Skin epidermis (tissue), 12 donors: ENCODE results near the gene TEKT1.
"Not testable (repeated sequence)": the region's sequence is repeated elsewhere in the genome, so short reads cannot be mapped to it uniquely, and the experiment has no call there.

Source experiments
- H3K27ac ChIP-seq, 21 experiments: fragments of 200-600 bp; sonication (generic) in 11 of 21; one replicate each; pipeline ENCODE4 v1.5.0; 2020; ENCODE audit warnings: mild to moderate bottlenecking in 3 of 21, inconsistent platforms in 2 of 21, moderate library complexity in 2 of 21
- H3K4me3 ChIP-seq, 7 experiments: fragments of 200-600 bp; sonication (generic) in 2 of 7; one replicate each; pipeline ENCODE4 v1.5.0; 2020; ENCODE audit warnings: inconsistent platforms in 2 of 7, mild to moderate bottlenecking in 2 of 7, moderate library complexity in 1 of 7

The TEKT1 gene

DNA sequence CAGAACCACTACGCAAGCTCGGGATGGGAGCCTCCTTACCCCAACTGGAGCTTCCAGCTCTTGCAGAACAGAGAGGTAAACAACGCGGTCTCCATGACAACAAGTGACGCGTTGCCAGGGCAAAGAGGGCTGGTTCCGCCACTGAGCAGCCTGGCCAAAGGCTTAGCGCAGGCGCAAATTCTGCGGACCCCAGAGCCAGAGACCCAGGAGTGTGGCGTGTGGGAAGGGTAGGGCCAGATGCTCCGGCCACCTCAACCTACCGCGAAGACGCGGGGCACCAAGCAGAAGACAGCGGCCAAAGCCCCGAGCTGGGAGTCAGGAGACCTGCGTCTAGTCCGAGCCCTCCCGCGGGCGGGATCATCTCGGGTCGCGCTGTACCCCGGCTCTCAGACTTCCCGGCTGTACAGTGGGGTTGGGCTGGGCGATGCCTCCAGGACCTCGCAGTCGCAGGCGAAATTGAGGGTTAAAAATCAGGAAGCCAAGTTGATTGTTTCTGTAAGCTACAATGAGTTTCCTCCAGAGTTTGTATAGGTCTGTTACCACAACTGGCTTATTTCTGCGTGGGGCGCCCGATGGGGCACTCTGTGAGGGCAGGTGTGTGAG, at the start of gene TEKT1:
Gene TEKT1, minus strand, starts transcription at position 69 of the 603 bp plus-strand sequence. CDS start 1,353 bp downstream, outside the sequence.
- Histone ChIP-seq H3K4me3 (peak within 1 kb of the TSS; percentile 7 to 39 (median 20)), H3K27ac (no peak within 1 kb of the TSS)

DNA sequence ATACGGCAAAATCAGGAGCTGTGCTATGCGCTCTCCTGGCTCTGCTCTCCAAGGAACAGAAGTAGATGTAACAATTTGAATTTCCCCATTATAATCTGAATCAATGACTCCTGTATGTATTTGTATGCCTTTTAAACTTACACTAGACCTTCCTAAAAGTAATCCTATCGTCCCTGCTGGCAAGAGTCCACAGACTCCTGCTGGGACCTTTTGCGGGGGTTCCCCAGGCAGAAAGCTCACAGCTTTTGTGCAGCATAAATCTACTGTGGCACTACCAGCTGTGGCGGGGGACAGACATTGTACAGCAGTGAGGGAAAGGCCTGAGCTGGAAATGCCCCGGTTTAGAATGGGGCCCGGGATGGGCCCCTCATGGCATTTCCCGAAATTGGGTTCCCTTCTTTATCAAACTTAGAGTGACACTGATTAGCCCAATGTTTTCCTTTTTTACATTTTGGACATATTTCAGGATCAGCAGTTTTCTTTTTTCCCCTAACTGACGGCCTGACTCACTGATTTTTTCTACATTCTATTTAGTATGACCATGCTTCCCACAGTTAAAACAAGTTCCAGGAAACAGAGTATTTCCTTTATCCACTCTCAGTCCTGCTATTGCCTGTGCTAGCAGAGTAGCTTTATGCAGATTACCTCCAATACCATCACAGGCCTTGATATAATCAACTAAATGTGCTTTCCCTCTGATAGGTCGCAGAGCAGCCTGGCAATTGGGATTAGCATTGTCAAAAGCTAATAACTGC, 47.9 kb upstream of the TEKT1 start:
- not testable (repeated sequence) for H3K4me3 ChIP-seq, H3K27ac ChIP-seq

DNA sequence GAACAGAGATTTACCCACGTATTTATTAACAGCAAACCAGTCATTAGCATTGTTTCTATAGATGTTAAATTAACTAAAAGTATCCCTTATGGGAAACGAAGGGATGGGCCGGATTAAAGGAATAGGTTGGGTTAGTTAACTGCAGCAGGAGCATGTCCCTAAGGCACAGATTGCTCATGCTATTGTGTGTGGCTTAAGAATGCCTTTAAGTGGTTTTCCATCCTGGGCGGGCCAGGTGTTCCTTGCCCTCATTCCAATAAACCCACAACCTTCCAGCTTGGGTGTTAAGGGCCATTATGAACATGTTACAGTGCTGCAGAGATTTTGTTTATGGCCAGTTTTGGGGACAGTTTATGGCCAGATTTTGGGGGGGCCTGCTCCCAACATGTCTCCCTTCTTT, 43.7 kb upstream of the TEKT1 start:
- not testable (repeated sequence) for H3K4me3 ChIP-seq, H3K27ac ChIP-seq

DNA sequence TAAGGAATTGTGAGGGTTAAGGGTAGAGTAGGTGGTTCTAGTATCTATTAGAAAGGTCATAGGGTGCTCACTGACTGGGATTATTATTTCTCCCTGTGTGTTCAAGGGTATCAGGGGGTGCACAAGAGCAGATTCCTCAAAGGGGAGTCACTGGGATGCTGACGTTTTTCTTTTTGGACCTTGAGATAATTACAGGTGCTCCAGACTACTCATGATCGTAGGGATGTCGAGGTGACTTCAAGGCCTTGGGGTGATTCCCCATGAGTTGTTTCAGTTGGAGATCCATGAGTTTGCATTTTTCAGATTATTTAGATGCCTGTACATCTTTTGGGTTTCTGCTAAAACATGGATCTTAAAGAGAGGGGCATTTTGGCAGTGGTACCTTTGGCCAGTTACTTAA, 41.4 kb upstream of the TEKT1 start:
- H3K4me3 ChIP-seq = no peak overlapping the region
- peak overlapping the region in 3 of 21 experiments; percentile 3 to 48 (median 38) for H3K27ac ChIP-seq

DNA sequence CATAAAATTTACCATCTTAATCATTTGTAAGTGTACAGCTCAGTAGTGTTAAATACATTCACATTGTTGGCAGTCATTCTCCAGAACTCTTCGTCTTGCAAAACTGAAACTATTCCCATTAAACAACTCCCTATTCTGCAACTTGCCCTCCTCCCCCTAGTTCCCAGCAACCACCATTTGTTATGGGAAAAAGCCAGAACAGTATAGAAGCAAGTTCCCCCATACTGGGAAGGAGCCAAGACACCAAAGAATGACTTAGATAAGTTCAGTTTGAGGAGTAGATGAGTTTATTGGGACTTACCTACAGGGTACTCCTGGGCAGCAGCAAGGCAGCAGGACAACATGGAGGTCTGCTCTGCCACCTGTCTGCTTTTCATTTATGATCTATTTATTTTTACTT, 39.3 kb upstream of the TEKT1 start:
- Histone ChIP-seq H3K27ac (no peak overlapping the region), H3K4me3 (no peak overlapping the region)

DNA sequence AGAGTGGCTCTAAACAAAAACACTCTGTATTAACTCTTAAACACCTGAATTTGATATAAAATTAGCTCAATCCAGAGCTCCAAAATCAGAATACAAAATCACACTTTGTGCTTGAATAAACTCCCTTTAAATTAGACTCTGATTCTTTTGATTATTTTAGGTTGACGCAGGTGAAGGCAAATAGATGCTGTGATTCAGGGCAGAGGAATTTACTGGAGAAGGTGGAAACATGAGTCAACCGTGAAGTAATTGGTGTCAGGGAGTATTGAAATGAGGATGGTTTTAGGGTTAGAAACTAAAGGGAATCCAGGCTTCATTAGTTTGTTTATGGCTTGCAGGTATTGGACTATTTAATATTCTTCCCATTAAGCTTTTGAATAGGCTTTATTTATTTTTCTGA, 37.1 kb upstream of the TEKT1 start:
- peak overlapping the region in 3 of 21 experiments; percentile 10 to 32 (median 12) for H3K27ac ChIP-seq
- H3K4me3 ChIP-seq = no peak overlapping the region

DNA sequence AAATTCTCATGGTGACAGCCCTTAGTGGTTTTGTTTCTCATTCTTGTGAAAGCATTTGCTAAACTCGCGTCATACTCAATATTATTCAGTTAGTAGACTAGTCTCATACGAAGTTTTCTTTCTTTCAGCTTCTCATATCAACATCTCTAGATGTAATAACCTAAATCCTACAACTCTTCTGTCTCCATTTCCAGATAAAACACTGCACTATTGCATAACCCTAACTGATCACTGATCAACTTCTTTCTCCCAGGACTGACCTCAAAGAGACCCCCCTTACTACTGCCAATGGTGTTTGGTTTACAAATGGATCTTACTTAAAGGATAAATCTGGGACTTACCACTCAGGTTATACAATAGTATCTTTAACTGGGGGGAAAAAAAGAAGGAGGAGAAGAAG, 36.3 kb upstream of the TEKT1 start:
- no peak overlapping the region for H3K4me3 ChIP-seq
- H3K27ac ChIP-seq = peak overlapping the region in 2 of 21 experiments; percentile 12 to 32

DNA sequence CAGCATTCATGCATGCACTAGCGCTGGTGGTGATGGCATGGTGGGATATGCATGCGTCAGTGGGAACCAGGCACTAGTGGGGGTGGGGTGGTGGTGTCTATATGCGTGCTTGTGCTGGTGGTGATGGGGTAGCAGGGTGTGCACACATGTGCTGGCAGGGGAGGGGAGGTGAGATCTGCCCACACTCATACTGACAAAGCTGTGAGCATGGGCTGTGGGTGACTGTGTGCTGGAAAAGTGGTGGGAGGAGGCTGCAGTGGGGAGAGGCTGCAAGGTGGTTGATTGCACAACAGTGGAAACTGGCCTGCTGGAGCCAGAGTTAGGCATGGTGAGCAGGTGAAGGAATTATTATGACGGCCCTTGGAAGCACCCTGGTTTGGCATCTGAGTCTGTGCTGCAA, 31.3 kb upstream of the TEKT1 start:
- Histone ChIP-seq H3K4me3 (no peak overlapping the region), H3K27ac (no peak overlapping the region)

DNA sequence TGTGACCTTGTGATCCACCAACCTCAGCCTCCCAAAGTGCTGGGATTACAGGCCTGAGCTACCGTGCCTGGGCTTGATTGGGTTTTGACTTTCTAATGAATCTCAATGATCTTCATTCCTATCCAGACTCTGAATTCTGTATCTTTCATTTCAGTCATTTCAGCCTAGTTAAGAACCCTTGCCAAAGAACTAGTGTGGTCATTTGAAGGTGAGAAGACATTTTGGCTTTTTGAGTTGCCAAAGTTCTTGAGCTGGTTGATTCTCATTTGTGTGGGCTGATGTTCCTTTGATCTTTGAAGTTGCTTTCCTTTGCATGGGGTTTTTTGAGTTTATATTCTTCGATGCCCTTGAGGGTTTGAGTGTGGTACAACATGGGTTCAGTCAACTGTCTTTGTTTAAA, 30.6 kb upstream of the TEKT1 start:
- H3K4me3 ChIP-seq = no peak overlapping the region
- no peak overlapping the region for H3K27ac ChIP-seq

DNA sequence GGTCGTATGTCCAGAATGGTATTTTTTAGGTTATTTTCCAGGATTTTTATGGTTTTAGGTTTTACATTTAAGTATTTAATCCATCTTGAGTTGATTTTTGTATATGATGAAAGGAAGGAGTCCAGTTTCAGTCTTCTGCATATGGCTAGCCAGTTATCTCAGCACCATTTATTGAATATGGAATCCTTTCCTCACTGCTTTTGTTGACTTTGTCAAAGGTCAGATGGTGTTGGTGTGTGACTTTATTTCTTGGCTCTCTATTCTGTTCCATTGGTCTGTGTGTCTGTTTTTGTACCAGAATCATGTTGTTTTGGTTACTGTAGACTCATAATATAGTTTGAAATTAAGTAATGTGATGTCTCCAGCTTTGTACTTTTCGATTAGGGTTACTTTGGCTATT, 26.4 kb upstream of the TEKT1 start:
- Histone ChIP-seq H3K27ac (no peak overlapping the region), H3K4me3 (no peak overlapping the region)

DNA sequence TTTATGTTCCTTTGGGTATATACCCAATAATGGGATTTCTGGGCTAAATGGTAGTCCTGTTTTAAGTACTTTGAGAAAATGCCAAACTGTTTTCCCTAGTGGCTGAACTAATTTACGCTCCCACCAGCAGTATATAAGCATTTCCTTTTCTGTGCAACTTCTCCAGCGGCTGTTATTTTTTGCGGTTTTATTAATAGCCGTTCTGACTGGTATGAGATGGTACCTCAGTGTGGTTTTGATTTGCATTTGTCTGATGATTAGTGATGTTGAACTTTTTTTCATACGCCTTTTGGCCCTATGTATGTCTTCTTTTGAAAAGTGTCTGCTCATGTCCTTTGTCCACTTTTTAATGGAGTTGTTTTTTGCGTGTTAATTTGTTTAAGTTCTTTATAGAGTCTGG, 25.8 kb upstream of the TEKT1 start:
- Histone ChIP-seq H3K27ac (no peak overlapping the region), H3K4me3 (no peak overlapping the region)

DNA sequence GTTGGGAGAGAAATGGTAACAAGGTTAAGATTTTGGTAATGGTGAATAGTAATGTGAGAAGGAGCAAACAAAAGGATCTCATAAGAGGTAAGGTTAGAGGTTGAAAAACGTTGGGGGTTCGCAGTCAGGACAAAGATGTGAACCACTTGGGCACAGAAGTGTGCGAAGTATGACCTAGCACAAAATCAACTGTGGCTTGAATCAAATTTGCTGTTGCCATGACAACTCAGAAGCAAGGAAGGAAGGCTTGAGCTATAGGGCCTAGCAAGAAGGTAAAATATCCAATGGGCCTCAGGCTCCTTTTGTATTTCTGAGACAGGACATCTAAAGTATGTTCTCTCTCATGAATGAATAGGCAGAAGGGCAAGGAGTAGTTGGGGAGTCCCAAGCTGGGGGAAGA, 24.5 kb upstream of the TEKT1 start:
- Histone ChIP-seq H3K4me3 (no peak overlapping the region), H3K27ac (no peak overlapping the region)

DNA sequence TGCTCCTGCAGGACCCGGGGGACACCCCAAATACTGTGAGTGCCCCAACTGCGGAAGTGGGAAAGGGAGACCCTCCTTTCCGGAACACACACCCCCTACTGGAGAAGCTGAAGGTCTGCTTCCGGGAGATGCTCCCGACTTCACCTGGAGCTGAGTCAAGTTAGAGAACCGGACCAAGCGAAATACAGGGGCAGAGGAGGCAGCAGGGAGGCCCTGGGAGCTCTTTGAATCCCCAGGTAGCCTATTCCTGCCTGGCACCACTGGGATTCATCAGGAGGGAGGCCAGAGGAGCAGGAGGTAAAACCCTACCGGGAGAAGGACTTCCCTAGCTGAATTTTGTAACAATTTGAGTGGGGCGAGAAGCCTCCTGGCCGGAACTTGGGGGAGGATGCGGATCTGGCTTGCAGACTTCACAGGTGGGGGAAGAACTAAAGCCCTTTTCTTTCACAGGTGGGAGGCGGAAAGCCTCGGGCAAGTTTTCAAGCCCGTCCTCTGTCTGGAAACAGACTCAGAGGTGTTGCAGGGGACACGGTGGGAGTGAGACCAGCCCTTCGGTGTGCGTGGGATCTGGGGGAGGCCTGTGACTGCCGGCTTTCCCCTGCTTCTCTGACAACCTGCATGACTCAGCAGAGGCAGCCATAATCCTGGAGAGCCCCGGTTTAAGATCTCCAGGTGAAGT, 22.4 kb upstream of the TEKT1 start:
- H3K27ac ChIP-seq = peak overlapping the region in 17 of 21 experiments; percentile 25 to 84 (median 56)
- H3K4me3 ChIP-seq = peak overlapping the region in 6 of 7 experiments; percentile 5 to 40 (median 30)

DNA sequence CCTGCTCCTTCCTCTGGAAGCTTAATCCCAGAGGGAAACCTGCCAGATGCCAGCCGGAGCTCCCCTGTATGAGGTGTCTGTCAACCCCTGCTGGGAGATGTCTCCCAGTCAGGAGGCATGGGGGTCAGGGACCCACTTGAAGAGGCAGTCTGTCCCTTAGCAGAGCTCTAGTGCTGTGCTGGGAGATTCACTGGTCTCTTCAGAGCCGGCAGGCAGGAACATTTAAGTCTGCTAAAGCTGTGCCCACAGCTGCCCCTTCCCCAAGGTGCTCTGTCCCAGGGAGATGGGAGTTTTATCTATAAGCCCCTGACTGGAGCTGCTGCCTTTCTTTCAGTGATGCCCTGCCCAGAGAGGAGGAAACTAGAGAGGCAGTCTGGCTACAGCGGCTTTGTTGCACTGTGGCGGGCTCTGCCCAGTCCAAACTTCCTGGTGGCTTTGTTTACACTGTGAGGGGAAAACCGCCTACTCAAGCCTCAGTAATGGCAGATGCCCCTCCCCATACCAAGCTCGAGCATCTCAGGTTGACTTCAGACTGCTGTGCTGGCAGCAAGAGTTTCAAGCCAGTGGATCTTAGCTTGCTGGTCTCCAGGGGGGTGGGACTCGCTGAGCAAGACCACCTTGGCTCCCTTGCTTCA, 17.1 kb upstream of the TEKT1 start:
- H3K27ac ChIP-seq, H3K4me3 ChIP-seq: not testable (repeated sequence)

DNA sequence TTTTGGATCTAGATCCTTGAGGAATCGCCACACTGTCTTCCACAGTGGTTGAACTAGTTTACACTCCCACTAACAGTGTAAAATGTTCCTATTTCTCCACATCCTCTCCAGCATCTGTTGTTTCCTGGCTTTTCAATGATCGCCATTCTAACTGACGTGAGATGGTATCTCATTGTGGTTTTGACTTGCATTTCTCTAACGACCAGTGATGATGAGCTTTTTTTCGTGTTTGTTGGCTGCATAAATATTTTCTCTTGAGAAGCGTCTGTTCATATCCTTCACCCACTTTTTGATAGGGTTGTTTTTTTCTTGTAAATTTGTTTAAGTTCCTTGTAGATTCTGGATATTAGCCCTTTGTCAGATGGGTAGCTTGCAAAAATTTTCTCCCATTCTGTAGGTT, 14.6 kb upstream of the TEKT1 start:
- H3K27ac ChIP-seq, H3K4me3 ChIP-seq: not testable (repeated sequence)

DNA sequence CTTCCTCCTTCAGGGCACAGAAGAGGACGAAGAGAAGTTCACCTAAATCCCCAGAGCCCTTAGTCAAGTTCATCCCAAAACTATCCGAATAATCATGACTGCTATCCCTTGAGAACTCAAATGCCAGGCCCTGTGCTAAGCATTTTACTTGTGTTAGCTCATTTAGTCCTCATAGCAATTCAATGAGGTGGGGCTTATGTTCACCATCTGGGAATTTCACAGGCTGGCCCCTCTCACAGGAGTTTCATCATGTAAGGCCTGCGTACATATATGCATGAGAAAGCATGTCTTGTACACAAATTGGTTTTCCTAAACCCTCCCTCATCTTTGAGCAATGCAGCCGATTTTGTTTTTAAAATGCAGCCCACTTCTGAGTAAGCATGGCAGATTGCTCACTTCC, 12.9 kb upstream of the TEKT1 start:
- H3K27ac ChIP-seq, H3K4me3 ChIP-seq: not testable (repeated sequence)

DNA sequence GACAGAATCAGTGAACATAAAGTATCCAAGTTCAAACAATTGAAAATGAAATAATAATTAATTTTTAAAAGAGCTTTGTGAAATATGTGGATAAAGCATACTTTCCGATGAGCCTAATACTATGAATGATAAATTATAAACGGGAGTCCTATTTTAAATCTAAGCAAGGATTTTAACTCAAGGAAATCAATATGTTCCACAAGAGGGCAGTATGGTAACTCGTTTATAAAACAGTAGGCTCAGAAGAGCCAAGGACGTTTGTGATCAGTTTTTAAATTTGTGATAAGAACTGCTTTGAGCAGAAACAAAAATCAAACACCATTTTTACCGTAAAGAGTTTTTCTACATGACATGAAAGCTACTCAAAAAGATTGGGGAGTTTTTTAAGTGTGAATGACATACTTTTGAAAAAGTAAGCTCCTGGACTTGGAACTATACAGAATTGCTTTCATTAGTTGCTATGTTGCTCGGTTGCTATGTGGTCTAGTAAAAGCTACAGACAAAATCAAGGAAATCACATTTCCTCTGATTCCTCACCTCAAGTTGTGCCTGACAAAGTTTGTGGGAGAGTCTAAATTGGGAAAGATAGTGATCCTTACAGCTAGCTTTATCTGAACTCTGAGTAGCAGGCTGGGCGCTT, 11.8 kb upstream of the TEKT1 start:
- H3K4me3 ChIP-seq = no peak overlapping the region
- no peak overlapping the region for H3K27ac ChIP-seq

DNA sequence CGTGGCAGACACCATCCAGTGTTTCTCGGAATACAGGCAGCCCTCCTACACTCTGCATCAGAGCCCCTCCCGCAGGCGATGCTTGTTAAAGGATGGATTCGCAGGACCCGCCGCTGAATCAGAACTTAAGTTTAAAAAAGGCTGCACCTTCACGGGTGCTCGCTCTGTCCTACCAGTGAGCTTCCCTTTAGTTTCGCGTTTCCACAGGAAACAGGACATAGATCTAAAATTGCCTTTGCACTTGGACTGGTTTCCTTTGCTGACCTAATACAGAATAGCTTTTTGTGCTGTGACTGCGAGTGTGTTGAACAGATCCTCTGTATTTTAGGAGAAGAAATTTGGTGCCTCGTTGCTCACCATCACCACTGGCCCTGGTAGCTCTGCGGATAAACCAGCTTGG, 10.2 kb upstream of the TEKT1 start:
- H3K27ac ChIP-seq, H3K4me3 ChIP-seq: not testable (repeated sequence)

DNA sequence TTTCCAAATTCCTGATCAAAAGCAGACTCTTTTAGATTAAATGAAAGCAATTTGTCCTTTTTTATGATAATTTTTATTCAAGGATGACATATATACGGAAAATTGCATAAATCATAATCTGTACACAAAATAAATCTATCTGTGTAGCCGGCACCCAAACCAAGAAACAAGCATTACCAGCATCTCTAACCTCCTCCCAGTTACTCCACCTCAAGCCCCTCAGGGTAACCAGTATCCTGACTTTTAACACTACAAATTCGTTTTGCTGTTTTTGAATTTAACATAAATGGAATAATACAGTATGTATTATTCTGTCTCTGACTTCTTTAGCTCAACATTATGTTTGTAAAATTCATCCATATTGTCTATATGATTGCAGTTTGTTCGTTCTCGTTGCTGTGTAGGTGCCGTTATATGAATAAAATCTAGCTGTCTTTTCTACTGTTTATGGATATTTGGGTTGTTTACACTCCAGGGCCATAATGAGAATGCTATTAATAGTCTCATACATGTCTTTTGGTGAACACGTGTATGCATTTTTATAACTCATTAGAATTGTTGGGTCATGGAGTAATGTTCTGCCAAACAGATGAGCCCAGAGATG, 1.0 kb downstream of the TEKT1 start:
- Histone ChIP-seq H3K4me3 (no peak overlapping the region), H3K27ac (no peak overlapping the region)

DNA sequence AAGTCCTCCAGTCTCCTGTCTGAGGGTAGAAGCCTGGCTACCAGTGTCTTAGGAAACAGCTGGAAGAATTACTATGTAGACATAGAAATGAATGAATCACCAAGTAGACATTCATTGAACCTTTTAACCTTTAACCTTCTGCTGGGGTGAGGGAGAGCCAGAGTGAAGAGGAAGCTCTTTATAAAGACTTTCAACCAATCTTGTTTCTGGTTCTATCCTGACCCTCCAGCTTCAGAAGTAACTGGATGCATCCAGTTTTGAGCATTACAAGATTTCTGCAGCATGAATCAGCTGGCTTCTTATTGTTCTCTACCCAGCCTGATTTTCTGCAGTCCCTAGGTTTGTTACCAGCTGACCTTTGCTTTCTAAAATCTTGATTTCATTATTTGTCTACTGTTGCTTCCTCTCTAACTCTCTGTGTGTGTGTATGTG, 8.5 kb downstream of the TEKT1 start:
- Histone ChIP-seq H3K4me3 (no peak overlapping the region), H3K27ac (no peak overlapping the region)
